Measurements from ENCODE around the gene ANKRD28. TPM values are rescaled to one million over a fixed set of nuclear protein-coding genes. Genes with fewer than 3 reads are reported as not detected.
A peak's percentile ranks its signal among the peaks of the same experiment; 100 is the strongest.

Gene ANKRD28
- total RNA-seq, 1 donor from 2014 or later, result 60.6 TPM

DNA sequence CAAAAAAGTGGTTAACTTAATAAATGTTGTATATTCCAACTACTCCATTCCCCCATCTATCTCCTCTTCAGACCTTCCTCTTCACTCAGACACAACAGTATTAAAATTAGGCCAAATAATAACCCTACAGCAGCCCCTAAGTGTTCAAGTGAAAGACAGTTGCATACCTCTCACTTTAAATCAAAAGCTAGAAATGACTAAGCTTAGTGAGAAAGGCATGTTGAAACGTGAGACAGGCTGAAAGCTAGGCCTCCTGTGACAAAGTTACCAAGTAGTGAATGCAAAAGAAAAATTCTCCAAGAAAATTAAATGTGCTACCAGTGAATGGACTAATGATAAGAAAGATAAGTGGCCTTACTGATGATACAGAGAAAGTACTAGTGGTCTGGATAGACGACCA, 71.7 kb downstream of the ANKRD28 start:
- TF ChIP-seq CTCF (IDR thresholded peaks at IDR 0.05; ENCODE audit: insufficient read depth, low read length, severe bottlenecking), result no peak
- Histone ChIP-seq H3K27me3 (ENCODE audit: control insufficient read depth, insufficient read depth, low read length) (no peaks in the 10 kb centered on the region), H3K4me3 (ENCODE audit: low read depth, low read length) (no peak overlapping the region), H3K36me3 (ENCODE audit: control insufficient read depth, insufficient read depth, low read length) (peaks cover 2% of the 10 kb centered on the region)
- FAIRE-seq (no peak), DNase-seq (ENCODE audit: low read depth) (peak; percentile 72)

- no peak for DNase-seq (ENCODE audit: low read depth)
- no peak for TF ChIP-seq CTCF (IDR thresholded peaks at IDR 0.05; ENCODE audit: insufficient read depth, low read length, severe bottlenecking)
- Histone ChIP-seq H3K27me3 (ENCODE audit: control insufficient read depth, insufficient read depth, low read length) (no peaks in the 10 kb centered on the region), H3K4me3 (ENCODE audit: low read depth, low read length) (no peak overlapping the region), H3K36me3 (ENCODE audit: control insufficient read depth, insufficient read depth, low read length) (peaks cover 2% of the 10 kb centered on the region)
- FAIRE-seq, result no peak
Observed at GRCh38 chr3:15724446-15724845, 73.3 kb downstream of the ANKRD28 start.

- TF ChIP-seq CTCF (IDR thresholded peaks at IDR 0.05; ENCODE audit: insufficient read depth, low read length, severe bottlenecking), result no peak
- peaks cover 2% of the 10 kb centered on the region for H3K36me3 ChIP-seq (ENCODE audit: control insufficient read depth, insufficient read depth, low read length)
- H3K4me3 ChIP-seq (ENCODE audit: low read depth, low read length), result no peak overlapping the region
- DNase-seq (ENCODE audit: low read depth) (no peak), FAIRE-seq (no peak)
- no peaks in the 10 kb centered on the region for H3K27me3 ChIP-seq (ENCODE audit: control insufficient read depth, insufficient read depth, low read length)
Observed at GRCh38 chr3:15723624-15723884, 74.2 kb downstream of the ANKRD28 start.

- DNase-seq (ENCODE audit: low read depth), result no peak
- TF ChIP-seq CTCF (IDR thresholded peaks at IDR 0.05; ENCODE audit: insufficient read depth, low read length, severe bottlenecking), result no peak
- Histone ChIP-seq H3K4me3 (ENCODE audit: low read depth, low read length) (no peak overlapping the region), H3K36me3 (ENCODE audit: control insufficient read depth, insufficient read depth, low read length) (peaks cover 2% of the 10 kb centered on the region), H3K27me3 (ENCODE audit: control insufficient read depth, insufficient read depth, low read length) (no peaks in the 10 kb centered on the region)
- no peak for FAIRE-seq
Observed at GRCh38 chr3:15722877-15723623, 74.7 kb downstream of the ANKRD28 start.

DNA sequence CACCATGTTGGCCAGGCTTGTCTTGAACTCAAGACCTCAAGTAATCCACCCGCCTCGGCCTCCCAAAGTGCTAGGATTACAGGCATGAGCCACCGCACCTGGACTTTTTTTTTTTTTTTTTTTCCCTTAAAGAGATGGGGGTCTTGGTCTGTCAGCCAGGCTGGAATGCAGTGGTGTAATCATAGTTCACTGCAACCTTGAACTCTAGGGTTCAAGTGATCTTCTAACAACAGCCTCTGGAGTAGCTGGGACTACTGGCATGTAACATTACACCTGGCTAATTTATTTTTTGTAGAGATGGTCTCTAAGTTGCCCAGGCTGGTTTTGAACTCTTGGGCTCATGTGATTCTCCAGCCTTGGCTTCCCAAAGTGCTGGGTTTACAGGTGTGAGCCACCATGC, 81.6 kb downstream of the ANKRD28 start:
- DNase-seq (ENCODE audit: low read depth) (no peak), FAIRE-seq (no peak)
- peaks cover 4% of the 10 kb centered on the region for H3K36me3 ChIP-seq (ENCODE audit: control insufficient read depth, insufficient read depth, low read length)
- no peak overlapping the region for H3K4me3 ChIP-seq (ENCODE audit: low read depth, low read length)
- H3K27me3 ChIP-seq (ENCODE audit: control insufficient read depth, insufficient read depth, low read length), result no peaks in the 10 kb centered on the region
- TF ChIP-seq CTCF (IDR thresholded peaks at IDR 0.05; ENCODE audit: insufficient read depth, low read length, severe bottlenecking), result no peak

GRCh38 chr3:15714448-15714847, 83.3 kb downstream of the ANKRD28 start:
- no peak for DNase-seq (ENCODE audit: low read depth)
- H3K4me3 ChIP-seq (ENCODE audit: low read depth, low read length), result no peak overlapping the region
- no peak for FAIRE-seq
- H3K36me3 ChIP-seq (ENCODE audit: control insufficient read depth, insufficient read depth, low read length), result peaks cover 4% of the 10 kb centered on the region
- no peak for TF ChIP-seq CTCF (IDR thresholded peaks at IDR 0.05; ENCODE audit: insufficient read depth, low read length, severe bottlenecking)
- H3K27me3 ChIP-seq (ENCODE audit: control insufficient read depth, insufficient read depth, low read length), result no peaks in the 10 kb centered on the region

Data from bronchial epithelial cell (primary cell).